ENCODE data around the gene DEPDC1B. TPM values are rescaled to one million over a fixed set of nuclear protein-coding genes. Genes with fewer than 3 reads are reported as not detected.

DEPDC1B gene
- total and polyA plus RNA-seq, 2 of the 4 experiments (the other 2 are of a cell fraction): 4.4 to 9.3 TPM

GRCh38 chr5:60576425-60576824 lies 123.5 kb downstream of the DEPDC1B start:
- no CpG with 5 or more reads among the region's 2 CpGs for WGBS, 2 experiments (ENCODE audit: extremely low coverage in 2 of 2, insufficient read length in 1 of 2)
- no peak overlapping the region for H2AK5ac ChIP-seq (ENCODE audit: low read depth, low read length)
- no peaks in the 10 kb centered on the region for H3K27me3 ChIP-seq (ENCODE audit: control insufficient read depth, insufficient read depth, low read length)
- H4K8ac ChIP-seq (ENCODE audit: low read depth in 2 of 2, low read length in 2 of 2): no peak overlapping the region
- H2BK5ac ChIP-seq (ENCODE audit: low read depth, low read length, poor library complexity, severe bottlenecking): no peak overlapping the region
- no peak overlapping the region for H3K4me2 ChIP-seq (ENCODE audit: low read depth, low read length)
- no TSS peak for BruUV-seq (replicated peaks)
- no peak overlapping the region for H2AFZ ChIP-seq (replicated peaks; ENCODE audit: low read length, poor library complexity)
- no peaks in the 10 kb centered on the region for H3K36me3 ChIP-seq (ENCODE audit: control insufficient read depth, insufficient read depth, low read length)
- no peak overlapping the region for H4K5ac ChIP-seq (ENCODE audit: low read depth, low read length)
- H4K91ac ChIP-seq (ENCODE audit: insufficient read depth, low read depth, low read length): no peak overlapping the region
- dilution Hi-C loops (cut with HindIII; ENCODE audit: low sequenced_read_pairs, unreplicated experiment): no loop called here
- H3K14ac ChIP-seq (replicated peaks; ENCODE audit: low read depth, low read length): no peak overlapping the region
- no peak overlapping the region for H3K18ac ChIP-seq (ENCODE audit: low read depth, low read length)
- H3K23ac ChIP-seq (ENCODE audit: low read depth, low read length): no peak overlapping the region
- H3K4ac ChIP-seq (ENCODE audit: low read depth, low read length): no peak overlapping the region
- H2BK120ac ChIP-seq (ENCODE audit: low read depth, low read length): no peak overlapping the region
- in situ Hi-C loops (cut with MboI; ENCODE audit: low sequenced_read_pairs): no loop called here
- no peak overlapping the region for H2BK20ac ChIP-seq (ENCODE audit: low read depth, low read length)
- no peaks in the 10 kb centered on the region for H4K20me1 ChIP-seq (ENCODE audit: insufficient read depth, low read length)
- H3K79me1 ChIP-seq (ENCODE audit: low read depth in 1 of 2, low read length in 2 of 2): no peaks in the 10 kb centered on the region
- ATAC-seq (ENCODE audit: low read depth): no peak
- H3K9ac ChIP-seq (ENCODE audit: low read depth, low read length): no peak overlapping the region
- no peak overlapping the region for H3K4me3 ChIP-seq (ENCODE audit: insufficient read depth, low read depth, low read length)
- POLR2A ChIA-PET (ENCODE audit: unreplicated experiment): no interaction called here
- H3K56ac ChIP-seq (ENCODE audit: extremely low read depth, insufficient read depth, low read length): no peak overlapping the region
- no peak overlapping the region for H2BK15ac ChIP-seq (ENCODE audit: low read depth, low read length)
- DNase-seq: no peak
- no peaks in the 10 kb centered on the region for H3K9me3 ChIP-seq (ENCODE audit: control insufficient read depth, insufficient read depth, low read length)
- CTCF ChIA-PET: no interaction called here
- no peak overlapping the region for H2AK9ac ChIP-seq (replicated peaks; ENCODE audit: low read depth, low read length, poor library complexity)
- H3K4me1 ChIP-seq (ENCODE audit: control insufficient read depth, insufficient read depth, low read length): no peaks in the 10 kb centered on the region
- no peak for TF ChIP-seq POLR2A (IDR thresholded peaks at IDR 0.05; ENCODE audit: low read depth, low read length)
- no peak for TF ChIP-seq ELK1 (IDR thresholded peaks at IDR 0.05; ENCODE audit: borderline replicate concordance, low read depth, low read length)
- TF ChIP-seq, protein P1, sequence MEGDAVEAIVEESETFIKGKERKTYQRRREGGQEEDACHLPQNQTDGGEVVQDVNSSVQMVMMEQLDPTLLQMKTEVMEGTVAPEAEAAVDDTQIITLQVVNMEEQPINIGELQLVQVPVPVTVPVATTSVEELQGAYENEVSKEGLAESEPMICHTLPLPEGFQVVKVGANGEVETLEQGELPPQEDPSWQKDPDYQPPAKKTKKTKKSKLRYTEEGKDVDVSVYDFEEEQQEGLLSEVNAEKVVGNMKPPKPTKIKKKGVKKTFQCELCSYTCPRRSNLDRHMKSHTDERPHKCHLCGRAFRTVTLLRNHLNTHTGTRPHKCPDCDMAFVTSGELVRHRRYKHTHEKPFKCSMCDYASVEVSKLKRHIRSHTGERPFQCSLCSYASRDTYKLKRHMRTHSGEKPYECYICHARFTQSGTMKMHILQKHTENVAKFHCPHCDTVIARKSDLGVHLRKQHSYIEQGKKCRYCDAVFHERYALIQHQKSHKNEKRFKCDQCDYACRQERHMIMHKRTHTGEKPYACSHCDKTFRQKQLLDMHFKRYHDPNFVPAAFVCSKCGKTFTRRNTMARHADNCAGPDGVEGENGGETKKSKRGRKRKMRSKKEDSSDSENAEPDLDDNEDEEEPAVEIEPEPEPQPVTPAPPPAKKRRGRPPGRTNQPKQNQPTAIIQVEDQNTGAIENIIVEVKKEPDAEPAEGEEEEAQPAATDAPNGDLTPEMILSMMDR (conservative IDR thresholded peaks at IDR 0.05; ENCODE audit: low read depth, low read length): no peak
- intact Hi-C loops (cut with micrococcal nuclease): no loop called here
- no peak overlapping the region for H3K27ac ChIP-seq (ENCODE audit: insufficient read depth, low read length)
- no peaks in the 10 kb centered on the region for H3K9me1 ChIP-seq (ENCODE audit: insufficient read depth, low read length)

Measured in IMR-90 (cell line).